ENCODE results near the gene SNX6.

The SNX6 gene

GRCh38 chr14:34596891-34597290 is 33.1 kb downstream of the SNX6 start:
- TF ChIP-seq MAX (IDR thresholded peaks at IDR 0.05) (no peak), ZBTB7A (IDR thresholded peaks at IDR 0.05; ENCODE audit: low read depth) (no peak), CEBPB (IDR thresholded peaks at IDR 0.05) (no peak), TCF12 (IDR thresholded peaks at IDR 0.05; ENCODE audit: low read depth) (no peak), YY1 (IDR thresholded peaks at IDR 0.05; ENCODE audit: low read depth) (no peak), RAD21 (IDR thresholded peaks at IDR 0.05; ENCODE audit: low read depth) (no peak), EGR1 (IDR thresholded peaks at IDR 0.05) (no peak), FOXM1 (IDR thresholded peaks at IDR 0.05; ENCODE audit: borderline replicate concordance, low read depth) (no peak), NFIC (IDR thresholded peaks at IDR 0.05) (no peak), CREB1 (IDR thresholded peaks at IDR 0.05; ENCODE audit: low read depth) (no peak)
- TF ChIP-seq, protein P1, sequence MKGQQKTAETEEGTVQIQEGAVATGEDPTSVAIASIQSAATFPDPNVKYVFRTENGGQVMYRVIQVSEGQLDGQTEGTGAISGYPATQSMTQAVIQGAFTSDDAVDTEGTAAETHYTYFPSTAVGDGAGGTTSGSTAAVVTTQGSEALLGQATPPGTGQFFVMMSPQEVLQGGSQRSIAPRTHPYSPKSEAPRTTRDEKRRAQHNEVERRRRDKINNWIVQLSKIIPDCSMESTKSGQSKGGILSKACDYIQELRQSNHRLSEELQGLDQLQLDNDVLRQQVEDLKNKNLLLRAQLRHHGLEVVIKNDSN (IDR thresholded peaks at IDR 0.05): no peak

- TF ChIP-seq MAX (IDR thresholded peaks at IDR 0.05): no peak
- TF ChIP-seq EP300 (IDR thresholded peaks at IDR 0.05; ENCODE audit: borderline replicate concordance): no peak
- TF ChIP-seq RAD21 (IDR thresholded peaks at IDR 0.05; ENCODE audit: low read depth): no peak
- TF ChIP-seq, protein P2, sequence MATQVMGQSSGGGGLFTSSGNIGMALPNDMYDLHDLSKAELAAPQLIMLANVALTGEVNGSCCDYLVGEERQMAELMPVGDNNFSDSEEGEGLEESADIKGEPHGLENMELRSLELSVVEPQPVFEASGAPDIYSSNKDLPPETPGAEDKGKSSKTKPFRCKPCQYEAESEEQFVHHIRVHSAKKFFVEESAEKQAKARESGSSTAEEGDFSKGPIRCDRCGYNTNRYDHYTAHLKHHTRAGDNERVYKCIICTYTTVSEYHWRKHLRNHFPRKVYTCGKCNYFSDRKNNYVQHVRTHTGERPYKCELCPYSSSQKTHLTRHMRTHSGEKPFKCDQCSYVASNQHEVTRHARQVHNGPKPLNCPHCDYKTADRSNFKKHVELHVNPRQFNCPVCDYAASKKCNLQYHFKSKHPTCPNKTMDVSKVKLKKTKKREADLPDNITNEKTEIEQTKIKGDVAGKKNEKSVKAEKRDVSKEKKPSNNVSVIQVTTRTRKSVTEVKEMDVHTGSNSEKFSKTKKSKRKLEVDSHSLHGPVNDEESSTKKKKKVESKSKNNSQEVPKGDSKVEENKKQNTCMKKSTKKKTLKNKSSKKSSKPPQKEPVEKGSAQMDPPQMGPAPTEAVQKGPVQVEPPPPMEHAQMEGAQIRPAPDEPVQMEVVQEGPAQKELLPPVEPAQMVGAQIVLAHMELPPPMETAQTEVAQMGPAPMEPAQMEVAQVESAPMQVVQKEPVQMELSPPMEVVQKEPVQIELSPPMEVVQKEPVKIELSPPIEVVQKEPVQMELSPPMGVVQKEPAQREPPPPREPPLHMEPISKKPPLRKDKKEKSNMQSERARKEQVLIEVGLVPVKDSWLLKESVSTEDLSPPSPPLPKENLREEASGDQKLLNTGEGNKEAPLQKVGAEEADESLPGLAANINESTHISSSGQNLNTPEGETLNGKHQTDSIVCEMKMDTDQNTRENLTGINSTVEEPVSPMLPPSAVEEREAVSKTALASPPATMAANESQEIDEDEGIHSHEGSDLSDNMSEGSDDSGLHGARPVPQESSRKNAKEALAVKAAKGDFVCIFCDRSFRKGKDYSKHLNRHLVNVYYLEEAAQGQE (IDR thresholded peaks at IDR 0.05; ENCODE audit: low read depth): no peak
- no peak for TF ChIP-seq TEAD4 (IDR thresholded peaks at IDR 0.05)
- TF ChIP-seq YY1 (IDR thresholded peaks at IDR 0.05; ENCODE audit: low read depth): no peak
- TF ChIP-seq ZBTB7A (IDR thresholded peaks at IDR 0.05; ENCODE audit: low read depth): no peak
- TF ChIP-seq, protein P1 (IDR thresholded peaks at IDR 0.05): no peak
- TF ChIP-seq TAF1 (IDR thresholded peaks at IDR 0.05; ENCODE audit: low read depth): no peak
- TF ChIP-seq NFIC (IDR thresholded peaks at IDR 0.05): no peak
- no peak for TF ChIP-seq CREB1 (IDR thresholded peaks at IDR 0.05; ENCODE audit: low read depth)
- no peak for TF ChIP-seq CEBPB (IDR thresholded peaks at IDR 0.05)
- TF ChIP-seq TCF12 (IDR thresholded peaks at IDR 0.05; ENCODE audit: low read depth): no peak
- no peak for TF ChIP-seq FOXM1 (IDR thresholded peaks at IDR 0.05; ENCODE audit: borderline replicate concordance, low read depth)
- TF ChIP-seq EGR1 (IDR thresholded peaks at IDR 0.05): no peak
Measured at GRCh38 chr14:34593740-34594375, 36.1 kb downstream of the SNX6 start.

- TF ChIP-seq MAX (IDR thresholded peaks at IDR 0.05) (no peak), NFIC (IDR thresholded peaks at IDR 0.05) (no peak), RAD21 (IDR thresholded peaks at IDR 0.05; ENCODE audit: low read depth) (no peak), CREB1 (IDR thresholded peaks at IDR 0.05; ENCODE audit: low read depth) (no peak), ZBTB7A (IDR thresholded peaks at IDR 0.05; ENCODE audit: low read depth) (no peak), TCF12 (IDR thresholded peaks at IDR 0.05; ENCODE audit: low read depth) (no peak), EGR1 (IDR thresholded peaks at IDR 0.05) (no peak), FOXM1 (IDR thresholded peaks at IDR 0.05; ENCODE audit: borderline replicate concordance, low read depth) (no peak), EP300 (IDR thresholded peaks at IDR 0.05; ENCODE audit: borderline replicate concordance) (no peak), CEBPB (IDR thresholded peaks at IDR 0.05) (no peak), TAF1 (IDR thresholded peaks at IDR 0.05; ENCODE audit: low read depth) (no peak), TEAD4 (IDR thresholded peaks at IDR 0.05) (no peak)
- TF ChIP-seq, protein P1 (IDR thresholded peaks at IDR 0.05): no peak
- TF ChIP-seq, protein P2 (IDR thresholded peaks at IDR 0.05; ENCODE audit: low read depth): no peak
Measured at GRCh38 chr14:34592623-34593022, 37.3 kb downstream of the SNX6 start.

DNA sequence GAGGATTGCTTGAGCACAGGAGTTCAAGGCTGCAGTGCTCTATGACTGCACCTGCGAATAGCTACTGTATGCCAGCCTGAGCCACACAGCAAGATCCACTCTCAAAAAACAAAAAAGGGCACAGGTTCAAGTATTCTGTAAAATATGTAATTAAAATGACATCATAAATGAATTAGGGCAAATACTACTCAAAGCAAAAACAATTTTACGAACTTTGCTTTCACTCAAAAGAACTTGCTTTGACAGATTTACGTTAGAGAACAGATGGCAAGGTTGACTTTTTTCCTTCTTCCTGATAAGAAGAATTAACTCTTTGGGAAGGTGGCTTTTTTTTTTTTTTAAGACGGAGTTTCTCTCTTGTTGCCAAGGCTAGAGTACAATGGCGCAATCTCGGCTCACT is 46.4 kb downstream of the SNX6 start:
- TF ChIP-seq, protein P2 (IDR thresholded peaks at IDR 0.05; ENCODE audit: low read depth): no peak
- TF ChIP-seq YY1 (IDR thresholded peaks at IDR 0.05; ENCODE audit: low read depth) (no peak), EGR1 (IDR thresholded peaks at IDR 0.05) (no peak), EP300 (IDR thresholded peaks at IDR 0.05; ENCODE audit: borderline replicate concordance) (no peak), CREB1 (IDR thresholded peaks at IDR 0.05; ENCODE audit: low read depth) (no peak), RAD21 (IDR thresholded peaks at IDR 0.05; ENCODE audit: low read depth) (no peak), TCF12 (IDR thresholded peaks at IDR 0.05; ENCODE audit: low read depth) (no peak), CEBPB (IDR thresholded peaks at IDR 0.05) (no peak), MAX (IDR thresholded peaks at IDR 0.05) (no peak), ZBTB7A (IDR thresholded peaks at IDR 0.05; ENCODE audit: low read depth) (no peak), FOXM1 (IDR thresholded peaks at IDR 0.05; ENCODE audit: borderline replicate concordance, low read depth) (no peak), NFIC (IDR thresholded peaks at IDR 0.05) (no peak), TAF1 (IDR thresholded peaks at IDR 0.05; ENCODE audit: low read depth) (no peak), TEAD4 (IDR thresholded peaks at IDR 0.05) (no peak)
- TF ChIP-seq, protein P1 (IDR thresholded peaks at IDR 0.05): no peak

Measured in Ishikawa (cell line).